ENCODE results near the gene CSRNP2.

The CSRNP2 gene

GRCh38 chr12:51090705-51091229, 7.4 kb upstream of the CSRNP2 start:
- WGBS (ENCODE audit: insufficient coverage) = 96% methylated on average over 6 of the region's 10 CpGs
- Histone ChIP-seq H3K4me3 (ENCODE audit: control insufficient read depth in 1 of 7, extremely low read depth in 1 of 7, insufficient read depth in 4 of 7, low read depth in 2 of 7, low read length in 6 of 7) (no peak overlapping the region), H3K4me1 (ENCODE audit: control extremely low read depth in 1 of 4, control insufficient read depth in 4 of 4, insufficient read depth in 4 of 4, low read length in 3 of 4) (peaks cover 0 to 7% (median 2%) of the 10 kb centered on the region in 4 experiments), H3K9me3 (ENCODE audit: control extremely low read depth in 1 of 5, control insufficient read depth in 4 of 5, insufficient read depth in 2 of 5, low read depth in 1 of 5, low read length in 4 of 5) (no peaks in the 10 kb centered on the region), H3K27me3 (replicated peaks in 2 of 5; ENCODE audit: control insufficient read depth in 4 of 5, insufficient read depth in 5 of 5, low read length in 4 of 5) (no peaks in the 10 kb centered on the region), H3K36me3 (ENCODE audit: control insufficient read depth in 4 of 4, insufficient read depth in 4 of 4, low read length in 3 of 4) (peaks cover 8 to 28% (median 17%) of the 10 kb centered on the region in 4 experiments), H3K27ac (ENCODE audit: insufficient read depth in 1 of 2, low read depth in 1 of 2, low read length in 2 of 2, poor library complexity in 1 of 2, severe bottlenecking in 2 of 2) (no peak overlapping the region)
- DNase-seq = no peak
- CTCF ChIA-PET = no interaction called here
- POLR2A ChIA-PET = no interaction called here

GRCh38 chr12:51087818-51088217, 4.4 kb upstream of the CSRNP2 start:
- 100% methylated on average over 1 of the region's 3 CpGs for WGBS (ENCODE audit: insufficient coverage)
- H3K27me3 ChIP-seq (replicated peaks in 2 of 5; ENCODE audit: control insufficient read depth in 4 of 5, insufficient read depth in 5 of 5, low read length in 4 of 5) = no peaks in the 10 kb centered on the region
- DNase-seq = no peak
- POLR2A ChIA-PET = no interaction called here
- H3K4me3 ChIP-seq (ENCODE audit: control insufficient read depth in 1 of 7, extremely low read depth in 1 of 7, insufficient read depth in 4 of 7, low read depth in 2 of 7, low read length in 6 of 7) = no peak overlapping the region
- CTCF ChIA-PET = no interaction called here
- peaks cover 0 to 7% (median 2%) of the 10 kb centered on the region in 4 experiments for H3K36me3 ChIP-seq (ENCODE audit: control insufficient read depth in 4 of 4, insufficient read depth in 4 of 4, low read length in 3 of 4)
- H3K4me1 ChIP-seq (ENCODE audit: control extremely low read depth in 1 of 4, control insufficient read depth in 4 of 4, insufficient read depth in 4 of 4, low read length in 3 of 4) = peaks cover 2 to 21% (median 8%) of the 10 kb centered on the region in 4 experiments
- no peak overlapping the region for H3K27ac ChIP-seq (ENCODE audit: insufficient read depth in 1 of 2, low read depth in 1 of 2, low read length in 2 of 2, poor library complexity in 1 of 2, severe bottlenecking in 2 of 2)
- no peaks in the 10 kb centered on the region for H3K9me3 ChIP-seq (ENCODE audit: control extremely low read depth in 1 of 5, control insufficient read depth in 4 of 5, insufficient read depth in 2 of 5, low read depth in 1 of 5, low read length in 4 of 5)

- ChIA-PET CTCF (no interaction called here), POLR2A (no interaction called here)
- Histone ChIP-seq H3K27me3 (replicated peaks in 2 of 5; ENCODE audit: control insufficient read depth in 4 of 5, insufficient read depth in 5 of 5, low read length in 4 of 5) (no peaks in the 10 kb centered on the region), H3K36me3 (ENCODE audit: control insufficient read depth in 4 of 4, insufficient read depth in 4 of 4, low read length in 3 of 4) (peaks cover 0 to 2% (median 0%) of the 10 kb centered on the region in 4 experiments), H3K4me3 (ENCODE audit: control insufficient read depth in 1 of 7, extremely low read depth in 1 of 7, insufficient read depth in 4 of 7, low read depth in 2 of 7, low read length in 6 of 7) (no peak overlapping the region), H3K9me3 (ENCODE audit: control extremely low read depth in 1 of 5, control insufficient read depth in 4 of 5, insufficient read depth in 2 of 5, low read depth in 1 of 5, low read length in 4 of 5) (no peaks in the 10 kb centered on the region), H3K4me1 (ENCODE audit: control extremely low read depth in 1 of 4, control insufficient read depth in 4 of 4, insufficient read depth in 4 of 4, low read length in 3 of 4) (peaks cover 2 to 30% (median 16%) of the 10 kb centered on the region in 4 experiments), H3K27ac (ENCODE audit: insufficient read depth in 1 of 2, low read depth in 1 of 2, low read length in 2 of 2, poor library complexity in 1 of 2, severe bottlenecking in 2 of 2) (no peak overlapping the region)
- DNase-seq = no peak
- WGBS (ENCODE audit: insufficient coverage) = 95% methylated on average over 9 of the region's 10 CpGs
Observed at GRCh38 chr12:51086933-51087332, 3.5 kb upstream of the CSRNP2 start.

- no peaks in the 10 kb centered on the region for H3K27me3 ChIP-seq (replicated peaks in 2 of 5; ENCODE audit: control insufficient read depth in 4 of 5, insufficient read depth in 5 of 5, low read length in 4 of 5)
- no peak overlapping the region for H3K27ac ChIP-seq (ENCODE audit: insufficient read depth in 1 of 2, low read depth in 1 of 2, low read length in 2 of 2, poor library complexity in 1 of 2, severe bottlenecking in 2 of 2)
- H3K36me3 ChIP-seq (ENCODE audit: control insufficient read depth in 4 of 4, insufficient read depth in 4 of 4, low read length in 3 of 4) = peaks cover 0 to 2% (median 0%) of the 10 kb centered on the region in 4 experiments
- H3K4me1 ChIP-seq (ENCODE audit: control extremely low read depth in 1 of 4, control insufficient read depth in 4 of 4, insufficient read depth in 4 of 4, low read length in 3 of 4) = peaks cover 2 to 32% (median 17%) of the 10 kb centered on the region in 4 experiments
- no peak overlapping the region for H3K4me3 ChIP-seq (ENCODE audit: control insufficient read depth in 1 of 7, extremely low read depth in 1 of 7, insufficient read depth in 4 of 7, low read depth in 2 of 7, low read length in 6 of 7)
- WGBS (ENCODE audit: insufficient coverage) = no CpG with 5 or more reads among the region's 3 CpGs
- no peaks in the 10 kb centered on the region for H3K9me3 ChIP-seq (ENCODE audit: control extremely low read depth in 1 of 5, control insufficient read depth in 4 of 5, insufficient read depth in 2 of 5, low read depth in 1 of 5, low read length in 4 of 5)
- POLR2A ChIA-PET = interaction anchor here (0.7 to 1.0 kb wide), 3 partner anchors 12 to 1826 kb away, joined by 3 read pairs; no protein-coding TSS in a partner anchor
- CTCF ChIA-PET = no interaction called here
- DNase-seq = peak in 2 of 3 donors; percentile 18 to 24
Observed at GRCh38 chr12:51085757-51086156, 2.4 kb upstream of the CSRNP2 start.

- Histone ChIP-seq H3K4me3 (ENCODE audit: control insufficient read depth in 1 of 7, extremely low read depth in 1 of 7, insufficient read depth in 4 of 7, low read depth in 2 of 7, low read length in 6 of 7) (peak overlapping the region; percentile 66 to 88 (median 81)), H3K36me3 (ENCODE audit: control insufficient read depth in 4 of 4, insufficient read depth in 4 of 4, low read length in 3 of 4) (no peaks in the 10 kb centered on the region), H3K27ac (ENCODE audit: insufficient read depth in 1 of 2, low read depth in 1 of 2, low read length in 2 of 2, poor library complexity in 1 of 2, severe bottlenecking in 2 of 2) (peak overlapping the region in 1 of 2 experiments; percentile 79), H3K27me3 (replicated peaks in 2 of 5; ENCODE audit: control insufficient read depth in 4 of 5, insufficient read depth in 5 of 5, low read length in 4 of 5) (no peaks in the 10 kb centered on the region), H3K4me1 (ENCODE audit: control extremely low read depth in 1 of 4, control insufficient read depth in 4 of 4, insufficient read depth in 4 of 4, low read length in 3 of 4) (peaks cover 2 to 32% (median 17%) of the 10 kb centered on the region in 4 experiments), H3K9me3 (ENCODE audit: control extremely low read depth in 1 of 5, control insufficient read depth in 4 of 5, insufficient read depth in 2 of 5, low read depth in 1 of 5, low read length in 4 of 5) (no peaks in the 10 kb centered on the region)
- POLR2A ChIA-PET = interaction anchor here (0.9 to 1.7 kb wide), 3 partner anchors 22 to 319 kb away, joined by 3 to 5 read pairs (median 4); partner anchors contain the start of gene ATF1
- DNase-seq = peak; percentile 13 to 59 (median 58)
- WGBS (ENCODE audit: insufficient coverage) = 3% methylated on average over 18 of the region's 18 CpGs
- CTCF ChIA-PET = interaction anchor here (1.5 kb wide), 1 partner anchor 95 kb away, joined by 3 read pairs; no protein-coding TSS in a partner anchor
Observed at GRCh38 chr12:51082561-51083125, 753 bp downstream of the CSRNP2 start.

GRCh38 chr12:51081421-51081820, 2.0 kb downstream of the CSRNP2 start:
- 100% methylated on average over 1 of the region's 1 CpG for WGBS (ENCODE audit: insufficient coverage)

GRCh38 chr12:51080136-51080535, 3.3 kb downstream of the CSRNP2 start:
- H3K27me3 ChIP-seq (replicated peaks in 2 of 5; ENCODE audit: control insufficient read depth in 4 of 5, insufficient read depth in 5 of 5, low read length in 4 of 5) = no peaks in the 10 kb centered on the region
- CTCF ChIA-PET = interaction anchor here (0.9 to 1.6 kb wide), 3 partner anchors 33 to 345 kb away, joined by 3 to 4 read pairs (median 3); no protein-coding TSS in a partner anchor
- peaks cover 0 to 2% (median 0%) of the 10 kb centered on the region in 4 experiments for H3K36me3 ChIP-seq (ENCODE audit: control insufficient read depth in 4 of 4, insufficient read depth in 4 of 4, low read length in 3 of 4)
- no peak overlapping the region for H3K27ac ChIP-seq (ENCODE audit: insufficient read depth in 1 of 2, low read depth in 1 of 2, low read length in 2 of 2, poor library complexity in 1 of 2, severe bottlenecking in 2 of 2)
- no peak for DNase-seq
- H3K4me3 ChIP-seq (ENCODE audit: control insufficient read depth in 1 of 7, extremely low read depth in 1 of 7, insufficient read depth in 4 of 7, low read depth in 2 of 7, low read length in 6 of 7) = no peak overlapping the region
- WGBS (ENCODE audit: insufficient coverage) = no CpG with 5 or more reads among the region's 4 CpGs
- no peaks in the 10 kb centered on the region for H3K9me3 ChIP-seq (ENCODE audit: control extremely low read depth in 1 of 5, control insufficient read depth in 4 of 5, insufficient read depth in 2 of 5, low read depth in 1 of 5, low read length in 4 of 5)
- POLR2A ChIA-PET = interaction anchor here (0.6 kb wide), 1 partner anchor 12 kb away, joined by 6 read pairs; no protein-coding TSS in a partner anchor
- H3K4me1 ChIP-seq (ENCODE audit: control extremely low read depth in 1 of 4, control insufficient read depth in 4 of 4, insufficient read depth in 4 of 4, low read length in 3 of 4) = peaks cover 0 to 24% (median 16%) of the 10 kb centered on the region in 4 experiments

More at GRCh38 chr12:51081421-51081820, 2.0 kb downstream of the CSRNP2 start:
- H3K4me3 ChIP-seq (ENCODE audit: control insufficient read depth in 1 of 7, extremely low read depth in 1 of 7, insufficient read depth in 4 of 7, low read depth in 2 of 7, low read length in 6 of 7) = no peak overlapping the region
- H3K4me1 ChIP-seq (ENCODE audit: control extremely low read depth in 1 of 4, control insufficient read depth in 4 of 4, insufficient read depth in 4 of 4, low read length in 3 of 4) = peaks cover 2 to 31% (median 17%) of the 10 kb centered on the region in 4 experiments
- H3K27ac ChIP-seq (ENCODE audit: insufficient read depth in 1 of 2, low read depth in 1 of 2, low read length in 2 of 2, poor library complexity in 1 of 2, severe bottlenecking in 2 of 2) = no peak overlapping the region
- H3K27me3 ChIP-seq (replicated peaks in 2 of 5; ENCODE audit: control insufficient read depth in 4 of 5, insufficient read depth in 5 of 5, low read length in 4 of 5) = no peaks in the 10 kb centered on the region
- no peak for DNase-seq
- H3K36me3 ChIP-seq (ENCODE audit: control insufficient read depth in 4 of 4, insufficient read depth in 4 of 4, low read length in 3 of 4) = no peaks in the 10 kb centered on the region
- CTCF ChIA-PET = interaction anchor here (1.1 to 1.5 kb wide), 3 partner anchors 94 to 346 kb away, joined by 3 read pairs; no protein-coding TSS in a partner anchor
- no peaks in the 10 kb centered on the region for H3K9me3 ChIP-seq (ENCODE audit: control extremely low read depth in 1 of 5, control insufficient read depth in 4 of 5, insufficient read depth in 2 of 5, low read depth in 1 of 5, low read length in 4 of 5)
- POLR2A ChIA-PET = no interaction called here
